GM12878 (cell line): ENCODE measurements around the gene DHRS7B. TPM values are rescaled to one million over a fixed set of nuclear protein-coding genes. Genes with fewer than 3 reads are reported as not detected.

Source experiments
- ATAC-seq: fragments of 200-7000 bp; cut with Tn5 transposase; 3 replicates; pipeline ENCODE4 v1.9.1; 2020; ENCODE audit warnings: mild to moderate bottlenecking, moderate library complexity
- BruUV-seq: library from RNA; stranded (reverse); fragments of 400-500 nt; replicated peaks from 2 replicates; lab custom pipeline; 2021; lab: Mats Ljungman, UMichigan
- CTCF ChIA-PET: fragments of 300-600 bp; sonication (Branson Sonifier 250); formaldehyde crosslinking; extraction: SDS; loops from one replicate; lab custom pipeline; 2021; ENCODE audit warnings: inconsistent platforms; lab: Yijun Ruan, JAX
- POLR2A ChIA-PET: fragments of 350-600 bp; formaldehyde crosslinking; extraction: SDS; loops from one replicate; lab custom pipeline; 2021; ENCODE audit warnings: inconsistent platforms; lab: Charles Lee
- RAD21 ChIA-PET: fragments of 300-600 bp; sonication (Branson Sonifier 250); formaldehyde crosslinking; loops from one replicate; lab custom pipeline; 2023; ENCODE audit warnings: antibody characterized with exemption; ENCODE audit not compliant: unreplicated experiment; lab: Charles Lee
- SMC1A ChIA-PET: fragments of 300-600 bp; sonication (Branson Sonifier 250); formaldehyde crosslinking; loops from one replicate; lab custom pipeline; 2023; ENCODE audit not compliant: unreplicated experiment, uncharacterized antibody; lab: Charles Lee
- DNase-seq: peaks from one replicate; pipeline ENCODE4 v3.0.0-alpha.2; 2011; ENCODE audit warnings: low read depth, low spot score
- FAIRE-seq: peaks from 3 replicates; lab custom pipeline; 2011; peaks lifted over from hg19 to GRCh38; lab: Jason Lieb, UNC
- H2AFZ ChIP-seq: 2 replicates; pipeline ENCODE4 v1.6.0; 2011; ENCODE audit warnings: low read depth, low read length, control low read depth; ENCODE audit not compliant: control insufficient read depth
- H3K27ac ChIP-seq: 2 replicates; pipeline ENCODE4 v1.5.1; 2011; ENCODE audit warnings: control low read depth; ENCODE audit not compliant: control insufficient read depth, insufficient read depth
- H3K27me3 ChIP-seq, 2 experiments: replicated peaks in 1 of 2; 2 replicates each; pipeline versions ENCODE4 v1.6.0 to v1.6.1; 2011; ENCODE audit warnings: low read length in 1 of 2; ENCODE audit not compliant: control insufficient read depth in 2 of 2, insufficient read depth in 2 of 2
- H3K36me3 ChIP-seq, 2 experiments: 2 replicates each; pipeline ENCODE4 v1.5.1; 2011; ENCODE audit warnings: low read length in 1 of 2; ENCODE audit not compliant: control insufficient read depth in 2 of 2, insufficient read depth in 2 of 2
- H3K4me1 ChIP-seq: 2 replicates; pipeline ENCODE4 v1.6.1; 2011; ENCODE audit warnings: mild to moderate bottlenecking, low read length, moderate library complexity, mixed read lengths; ENCODE audit not compliant: control insufficient read depth, insufficient read depth
- H3K4me2 ChIP-seq: 2 replicates; pipeline ENCODE4 v1.6.0; 2011; ENCODE audit warnings: control low read depth; ENCODE audit not compliant: control insufficient read depth, insufficient read depth
- H3K4me3 ChIP-seq: fragments of 200-600 bp; sonication (generic); 2 replicates; pipeline ENCODE4 v1.5.1; 2016
- H3K79me2 ChIP-seq: 2 replicates; pipeline ENCODE4 v1.6.0; 2011; ENCODE audit warnings: low read length; ENCODE audit not compliant: control insufficient read depth, insufficient read depth
- H3K9ac ChIP-seq: 2 replicates; pipeline ENCODE4 v1.8.0; 2011; ENCODE audit warnings: low read length, control low read depth, mixed read lengths; ENCODE audit not compliant: control insufficient read depth, insufficient read depth
- H3K9me3 ChIP-seq: replicated peaks from 3 replicates; pipeline ENCODE4 v1.5.1; 2011; ENCODE audit warnings: mild to moderate bottlenecking, low read length; ENCODE audit not compliant: control insufficient read depth, insufficient read depth
- H4K20me1 ChIP-seq: 2 replicates; pipeline ENCODE4 v1.6.0; 2011; ENCODE audit not compliant: control insufficient read depth, insufficient read depth
- CEBPB ChIP-seq, 2 experiments: fragments of 150-350 bp in 1 of 2; IDR thresholded peaks; 2 replicates each; pipeline ENCODE4 v1.6.1; 2012 to 2014; ENCODE audit warnings: low read depth in 2 of 2, low read length in 2 of 2, borderline replicate concordance in 1 of 2, inconsistent platforms in 1 of 2
- EZH2 ChIP-seq: IDR thresholded peaks from 2 replicates; pipeline ENCODE4 v1.6.1; 2012; ENCODE audit warnings: low read depth, mild to moderate bottlenecking, control low read depth, inconsistent platforms, low read length, borderline replicate concordance; ENCODE audit not compliant: control insufficient read depth
- MXI1 ChIP-seq: fragments of 150-350 bp; IDR thresholded peaks from 2 replicates; pipeline ENCODE4 v1.6.1; 2011; ENCODE audit warnings: low read depth, mild to moderate bottlenecking, inconsistent platforms, low read length, improper control_type of control experiment
- MYB ChIP-seq: fragments of 150-350 bp; IDR thresholded peaks from 2 replicates; pipeline ENCODE4 v1.6.1; 2014; ENCODE audit warnings: mild to moderate bottlenecking, low read depth, low read length, borderline replicate concordance
- NR2C1 ChIP-seq: fragments of 450-650 bp; IDR thresholded peaks from 2 replicates; pipeline ENCODE4 v1.6.1; 2017; ENCODE audit warnings: antibody characterized with exemption, mild to moderate bottlenecking, moderate library complexity
- PAX5 ChIP-seq: IDR thresholded peaks from 2 replicates; pipeline ENCODE4 v1.6.1; 2011; ENCODE audit warnings: low read depth, low read length, borderline replicate concordance
- POLR2A ChIP-seq: IDR thresholded peaks from 2 replicates; pipeline ENCODE4 v1.6.1; 2011; ENCODE audit warnings: low read depth, mild to moderate bottlenecking, low read length
- SMC3 ChIP-seq: IDR thresholded peaks from 2 replicates; pipeline ENCODE4 v1.6.1; 2011; ENCODE audit warnings: low read length, improper control_type of control experiment, borderline replicate concordance
- SREBF2 ChIP-seq: IDR thresholded peaks from 2 replicates; pipeline ENCODE4 v1.6.1; 2012; ENCODE audit warnings: mild to moderate bottlenecking, low read length
- SUZ12 ChIP-seq: fragments of 200-600 bp; sonication (generic); IDR thresholded peaks from one replicate; pipeline ENCODE4 v1.6.1; 2018; ENCODE audit warnings: antibody characterized with exemption, mild to moderate bottlenecking; ENCODE audit not compliant: unreplicated experiment
- WRNIP1 ChIP-seq: IDR thresholded peaks from 2 replicates; pipeline ENCODE4 v1.6.1; 2011; ENCODE audit warnings: low read depth, low read length, improper control_type of control experiment, borderline replicate concordance
- ZNF274 ChIP-seq: IDR thresholded peaks from one replicate; pipeline ENCODE4 v1.8.0; 2011; ENCODE audit not compliant: insufficient read length, insufficient read depth
- ZSCAN29 ChIP-seq: fragments of 450-650 bp; IDR thresholded peaks from 2 replicates; pipeline ENCODE4 v1.6.1; 2017; ENCODE audit warnings: mild to moderate bottlenecking, moderate library complexity
- WGBS: methylation state at CpG from one replicate; pipeline ENCODE4 v1.1.6; 2016; ENCODE audit warnings: low lambda C conversion rate; ENCODE audit not compliant: insufficient replicate concordance, insufficient coverage; ENCODE audit errors: missing lambda C conversion rate; 5-methylcytosine and 5-hydroxymethylcytosine counted together
- in situ Hi-C: fragments of 300-500 bp; cut with MboI; formaldehyde crosslinking; loops from 9 replicates; pipeline ENCODE4 v1.14.3; 2018; ENCODE audit warnings: mixed read lengths
- intact Hi-C: fragments of 100-400 bp; cut with micrococcal nuclease; formaldehyde crosslinking; loops from one replicate; pipeline ENCODE4 v1.14.2; 2022; ENCODE audit not compliant: unreplicated experiment
- polyA plus RNA-seq, 11 experiments: library from polyadenylated mRNA; depleted of rRNA in 4 of 11; unstranded in 6 of 11; stranded (reverse) in 5 of 11; fragments of >200 nt; fragmentation: Nextera tagmentation in 4 of 11; fragmentation: Illumina TruSeq in 1 of 11; extraction: Ambion mirVana in 4 of 11; extraction: Trizol in 1 of 11; gene quantifications; 1 replicate in 1 of 11; 2 replicates in 10 of 11; pipeline versions ENCODE4 v1.2.1 to v1.2.3, GENCODE V29; 2011 to 2016; ENCODE audit warnings: inconsistent platforms in 2 of 11, missing spikeins in 2 of 11, low read depth in 1 of 11
- total RNA-seq, 4 experiments: library from RNA; depleted of rRNA in 3 of 4; stranded (reverse); fragments of >200 nt in 3 of 4; fragmentation: Illumina TruSeq in 1 of 4; extraction: Trizol in 1 of 4; gene quantifications; 2 replicates each; pipeline versions ENCODE4 v1.2.1 to v1.2.3, GENCODE V29; 2013 to 2021
- TF ChIP-seq, protein P1 (sequence below): fragments of 450-650 bp; IDR thresholded peaks from 2 replicates; pipeline ENCODE4 v1.6.1; 2018; ENCODE audit warnings: mild to moderate bottlenecking, low read depth, moderate library complexity; ENCODE audit not compliant: partially characterized antibody
- TF ChIP-seq, protein P2 (sequence below): fragments of 450-650 bp; formaldehyde crosslinking; IDR thresholded peaks from 2 replicates; pipeline ENCODE4 v1.5.0; 2022; ENCODE audit warnings: mild to moderate bottlenecking, missing genetic modification characterization
- TF ChIP-seq, protein P3 (sequence below): fragments of 450-650 bp; formaldehyde crosslinking; IDR thresholded peaks from 2 replicates; pipeline ENCODE4 v1.4.0; 2020; ENCODE audit warnings: mild to moderate bottlenecking, moderate library complexity

DHRS7B gene
- total and polyA plus RNA-seq, 10 of the 15 experiments (the other 5 are each of a cell fraction or from before 2014, with no cell fraction given) = 11.1 to 35.6 (median 23.0) TPM

DNA sequence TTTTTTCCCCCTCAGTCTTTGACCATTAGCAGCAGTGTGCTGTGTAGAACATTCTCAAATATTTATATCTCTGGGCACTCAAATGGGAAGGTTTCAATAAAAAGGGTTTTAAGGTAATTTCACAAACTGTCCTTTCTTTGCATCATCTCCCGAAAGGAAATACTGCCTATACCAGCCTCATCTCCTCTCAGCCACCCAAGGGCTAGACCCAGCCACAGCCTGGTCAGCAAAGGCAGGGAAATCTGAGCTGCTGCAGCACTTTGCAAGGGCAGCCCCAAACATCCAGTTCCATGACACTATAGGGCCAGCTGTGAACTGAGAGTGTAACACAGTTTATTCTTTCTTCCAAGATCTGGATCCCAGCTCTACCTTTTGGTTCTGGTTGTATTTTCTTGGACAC is 58.3 kb downstream of the DHRS7B start:
- ChIA-PET SMC1A (no interaction called here), POLR2A (no interaction called here), CTCF (no interaction called here), RAD21 (interaction anchor here (0.7 kb wide), 1 partner anchor 64 kb away, joined by 3 read pairs; no protein-coding TSS in a partner anchor)
- no peaks in the 10 kb centered on the region for H3K79me2 ChIP-seq
- H3K4me3 ChIP-seq = no peak overlapping the region
- no peak overlapping the region for H3K27ac ChIP-seq
- no peak overlapping the region for H3K4me2 ChIP-seq
- intact Hi-C loops = no loop called here
- BruUV-seq = no TSS peak
- no peaks in the 10 kb centered on the region for H3K4me1 ChIP-seq
- FAIRE-seq = no peak
- no peak overlapping the region for H2AFZ ChIP-seq
- in situ Hi-C loops = no loop called here
- ATAC-seq = no peak
- peaks cover 12 to 13% of the 10 kb centered on the region in 2 experiments; a peak in 3 of 4 replicates for H3K36me3 ChIP-seq
- H3K27me3 ChIP-seq = no peaks in the 10 kb centered on the region
- no peaks in the 10 kb centered on the region for H3K9me3 ChIP-seq
- 93% methylated on average over 1 of the region's 1 CpG for WGBS
- no peak for DNase-seq
- no peak overlapping the region for H3K9ac ChIP-seq
- no peaks in the 10 kb centered on the region for H4K20me1 ChIP-seq
- TF ChIP-seq SREBF2 (no peak), PAX5 (no peak), CEBPB (IDR thresholded peaks at IDR 0.05; ENCODE audit: borderline replicate concordance in 1 of 2, low read depth in 2 of 2, low read length in 2 of 2) (no peak), ZNF274 (no peak), SUZ12 (no peak), NR2C1 (no peak), EZH2 (no peak), MYB (no peak), WRNIP1 (no peak), MXI1 (no peak), SMC3 (no peak), POLR2A (no peak), ZSCAN29 (no peak)
- TF ChIP-seq, protein P1, sequence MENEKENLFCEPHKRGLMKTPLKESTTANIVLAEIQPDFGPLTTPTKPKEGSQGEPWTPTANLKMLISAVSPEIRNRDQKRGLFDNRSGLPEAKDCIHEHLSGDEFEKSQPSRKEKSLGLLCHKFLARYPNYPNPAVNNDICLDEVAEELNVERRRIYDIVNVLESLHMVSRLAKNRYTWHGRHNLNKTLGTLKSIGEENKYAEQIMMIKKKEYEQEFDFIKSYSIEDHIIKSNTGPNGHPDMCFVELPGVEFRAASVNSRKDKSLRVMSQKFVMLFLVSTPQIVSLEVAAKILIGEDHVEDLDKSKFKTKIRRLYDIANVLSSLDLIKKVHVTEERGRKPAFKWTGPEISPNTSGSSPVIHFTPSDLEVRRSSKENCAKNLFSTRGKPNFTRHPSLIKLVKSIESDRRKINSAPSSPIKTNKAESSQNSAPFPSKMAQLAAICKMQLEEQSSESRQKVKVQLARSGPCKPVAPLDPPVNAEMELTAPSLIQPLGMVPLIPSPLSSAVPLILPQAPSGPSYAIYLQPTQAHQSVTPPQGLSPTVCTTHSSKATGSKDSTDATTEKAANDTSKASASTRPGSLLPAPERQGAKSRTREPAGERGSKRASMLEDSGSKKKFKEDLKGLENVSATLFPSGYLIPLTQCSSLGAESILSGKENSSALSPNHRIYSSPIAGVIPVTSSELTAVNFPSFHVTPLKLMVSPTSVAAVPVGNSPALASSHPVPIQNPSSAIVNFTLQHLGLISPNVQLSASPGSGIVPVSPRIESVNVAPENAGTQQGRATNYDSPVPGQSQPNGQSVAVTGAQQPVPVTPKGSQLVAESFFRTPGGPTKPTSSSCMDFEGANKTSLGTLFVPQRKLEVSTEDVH = no peak
- TF ChIP-seq, protein P2, sequence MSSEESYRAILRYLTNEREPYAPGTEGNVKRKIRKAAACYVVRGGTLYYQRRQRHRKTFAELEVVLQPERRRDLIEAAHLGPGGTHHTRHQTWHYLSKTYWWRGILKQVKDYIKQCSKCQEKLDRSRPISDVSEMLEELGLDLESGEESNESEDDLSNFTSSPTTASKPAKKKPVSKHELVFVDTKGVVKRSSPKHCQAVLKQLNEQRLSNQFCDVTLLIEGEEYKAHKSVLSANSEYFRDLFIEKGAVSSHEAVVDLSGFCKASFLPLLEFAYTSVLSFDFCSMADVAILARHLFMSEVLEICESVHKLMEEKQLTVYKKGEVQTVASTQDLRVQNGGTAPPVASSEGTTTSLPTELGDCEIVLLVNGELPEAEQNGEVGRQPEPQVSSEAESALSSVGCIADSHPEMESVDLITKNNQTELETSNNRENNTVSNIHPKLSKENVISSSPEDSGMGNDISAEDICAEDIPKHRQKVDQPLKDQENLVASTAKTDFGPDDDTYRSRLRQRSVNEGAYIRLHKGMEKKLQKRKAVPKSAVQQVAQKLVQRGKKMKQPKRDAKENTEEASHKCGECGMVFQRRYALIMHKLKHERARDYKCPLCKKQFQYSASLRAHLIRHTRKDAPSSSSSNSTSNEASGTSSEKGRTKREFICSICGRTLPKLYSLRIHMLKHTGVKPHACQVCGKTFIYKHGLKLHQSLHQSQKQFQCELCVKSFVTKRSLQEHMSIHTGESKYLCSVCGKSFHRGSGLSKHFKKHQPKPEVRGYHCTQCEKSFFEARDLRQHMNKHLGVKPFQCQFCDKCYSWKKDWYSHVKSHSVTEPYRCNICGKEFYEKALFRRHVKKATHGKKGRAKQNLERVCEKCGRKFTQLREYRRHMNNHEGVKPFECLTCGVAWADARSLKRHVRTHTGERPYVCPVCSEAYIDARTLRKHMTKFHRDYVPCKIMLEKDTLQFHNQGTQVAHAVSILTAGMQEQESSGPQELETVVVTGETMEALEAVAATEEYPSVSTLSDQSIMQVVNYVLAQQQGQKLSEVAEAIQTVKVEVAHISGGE (CRISPR knock-in tag) = no peak
- TF ChIP-seq, protein P3, sequence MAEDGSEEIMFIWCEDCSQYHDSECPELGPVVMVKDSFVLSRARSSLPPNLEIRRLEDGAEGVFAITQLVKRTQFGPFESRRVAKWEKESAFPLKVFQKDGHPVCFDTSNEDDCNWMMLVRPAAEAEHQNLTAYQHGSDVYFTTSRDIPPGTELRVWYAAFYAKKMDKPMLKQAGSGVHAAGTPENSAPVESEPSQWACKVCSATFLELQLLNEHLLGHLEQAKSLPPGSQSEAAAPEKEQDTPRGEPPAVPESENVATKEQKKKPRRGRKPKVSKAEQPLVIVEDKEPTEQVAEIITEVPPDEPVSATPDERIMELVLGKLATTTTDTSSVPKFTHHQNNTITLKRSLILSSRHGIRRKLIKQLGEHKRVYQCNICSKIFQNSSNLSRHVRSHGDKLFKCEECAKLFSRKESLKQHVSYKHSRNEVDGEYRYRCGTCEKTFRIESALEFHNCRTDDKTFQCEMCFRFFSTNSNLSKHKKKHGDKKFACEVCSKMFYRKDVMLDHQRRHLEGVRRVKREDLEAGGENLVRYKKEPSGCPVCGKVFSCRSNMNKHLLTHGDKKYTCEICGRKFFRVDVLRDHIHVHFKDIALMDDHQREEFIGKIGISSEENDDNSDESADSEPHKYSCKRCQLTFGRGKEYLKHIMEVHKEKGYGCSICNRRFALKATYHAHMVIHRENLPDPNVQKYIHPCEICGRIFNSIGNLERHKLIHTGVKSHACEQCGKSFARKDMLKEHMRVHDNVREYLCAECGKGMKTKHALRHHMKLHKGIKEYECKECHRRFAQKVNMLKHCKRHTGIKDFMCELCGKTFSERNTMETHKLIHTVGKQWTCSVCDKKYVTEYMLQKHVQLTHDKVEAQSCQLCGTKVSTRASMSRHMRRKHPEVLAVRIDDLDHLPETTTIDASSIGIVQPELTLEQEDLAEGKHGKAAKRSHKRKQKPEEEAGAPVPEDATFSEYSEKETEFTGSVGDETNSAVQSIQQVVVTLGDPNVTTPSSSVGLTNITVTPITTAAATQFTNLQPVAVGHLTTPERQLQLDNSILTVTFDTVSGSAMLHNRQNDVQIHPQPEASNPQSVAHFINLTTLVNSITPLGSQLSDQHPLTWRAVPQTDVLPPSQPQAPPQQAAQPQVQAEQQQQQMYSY (CRISPR knock-in tag) = no peak
